OCI-LY1 (cell line): ENCODE measurements around the gene HOXA7.

Experiments used
- CTCF ChIP-seq: fragments of 200-600 bp; sonication (generic), shearing (Covaris generic); IDR thresholded peaks from 2 replicates; pipeline ENCODE4 v1.5.1; 2017; ENCODE audit warnings: mild to moderate bottlenecking, antibody characterized with exemption, low read length, moderate library complexity, mixed read lengths
- EZH2 ChIP-seq: fragments of 200-600 bp; sonication (generic), shearing (Covaris generic); IDR thresholded peaks from 2 replicates; pipeline ENCODE4 v1.8.0; 2017; ENCODE audit warnings: borderline replicate concordance, mixed run types, mild to moderate bottlenecking, antibody characterized with exemption, low read length, moderate library complexity, mixed read lengths

- TF ChIP-seq CTCF, result no peak
- TF ChIP-seq EZH2, result no peak
These were observed 3.7 kb upstream of the HOXA7 start for GRCh38 chr7:27160145-27160545.
